Testis (tissue), 3 donors: ENCODE data around the gene TSKU. TPM values are rescaled to one million over a fixed set of nuclear protein-coding genes. Genes with fewer than 3 reads are reported as not detected.

Source experiments
- DNase-seq: peaks from one replicate; pipeline ENCODE4 v3.0.0-alpha.2; 2019
- H3K27ac ChIP-seq, 2 donors: fragments of 200-600 bp; sonication (generic); one replicate each; pipeline ENCODE4 v1.5.1; 2019
- H3K27me3 ChIP-seq: fragments of 200-600 bp; sonication (generic); one replicate; pipeline ENCODE4 v1.5.1; 2019
- H3K36me3 ChIP-seq: fragments of 200-600 bp; sonication (generic); one replicate; pipeline ENCODE4 v1.5.1; 2017; ENCODE audit warnings: low read depth; ENCODE audit errors: missing control alignments
- H3K4me1 ChIP-seq: fragments of 200-600 bp; sonication (generic); one replicate; pipeline ENCODE4 v1.5.1; 2019
- H3K4me3 ChIP-seq, 2 donors: fragments of 200-600 bp; sonication (generic); one replicate each; pipeline ENCODE4 v1.5.1; 2017 to 2019
- H3K9me3 ChIP-seq: fragments of 200-600 bp; sonication (generic); one replicate; pipeline ENCODE4 v1.5.1; 2017
- POLR2A ChIP-seq: fragments of 450-650 bp; IDR thresholded peaks from one replicate; pipeline ENCODE4 v1.6.1; 2017; ENCODE audit warnings: antibody characterized with exemption, mild to moderate bottlenecking, moderate library complexity
- WGBS, 2 donors: methylation state at CpG; one replicate each; pipeline ENCODE4 v1.1.5; 2018; 5-methylcytosine and 5-hydroxymethylcytosine counted together
- intact Hi-C: fragments of 100-400 bp; cut with DNase I; formaldehyde crosslinking; loops from one replicate; pipeline ENCODE4 v1.15.1; 2023; ENCODE audit warnings: low total_unique reads
- polyA plus RNA-seq: library from polyadenylated mRNA; stranded (reverse); fragments of 350-450 nt; fragmentation: Illumina TruSeq; extraction: RNeasy Lipid Tissue Mini Kit (QIAGEN cat#74804); gene quantifications from one replicate; pipeline ENCODE4 v1.2.3, GENCODE V29; 2014; ENCODE audit warnings: low read depth, low replicate concordance; ENCODE audit not compliant: insufficient read depth
- total RNA-seq, 2 donors: library from RNA; depleted of rRNA; stranded (reverse); fragments of >200 nt; gene quantifications; one replicate each; pipeline ENCODE4 v1.2.3, GENCODE V29; 2016
- TF ChIP-seq, protein P1 (sequence below), 3 experiments: fragments of 450-650 bp in 2 of 3; fragments of 200-600 bp in 1 of 3; sonication (generic) in 1 of 3; IDR thresholded peaks; one replicate each; pipeline ENCODE4 v1.5.1; 2016 to 2019; ENCODE audit warnings: antibody characterized with exemption in 3 of 3, mild to moderate bottlenecking in 2 of 3, moderate library complexity in 1 of 3

Gene TSKU
- total and polyA plus RNA-seq, 3 donors from 2014 or later: 17.1 to 30.2 (median 25.9) TPM

DNA sequence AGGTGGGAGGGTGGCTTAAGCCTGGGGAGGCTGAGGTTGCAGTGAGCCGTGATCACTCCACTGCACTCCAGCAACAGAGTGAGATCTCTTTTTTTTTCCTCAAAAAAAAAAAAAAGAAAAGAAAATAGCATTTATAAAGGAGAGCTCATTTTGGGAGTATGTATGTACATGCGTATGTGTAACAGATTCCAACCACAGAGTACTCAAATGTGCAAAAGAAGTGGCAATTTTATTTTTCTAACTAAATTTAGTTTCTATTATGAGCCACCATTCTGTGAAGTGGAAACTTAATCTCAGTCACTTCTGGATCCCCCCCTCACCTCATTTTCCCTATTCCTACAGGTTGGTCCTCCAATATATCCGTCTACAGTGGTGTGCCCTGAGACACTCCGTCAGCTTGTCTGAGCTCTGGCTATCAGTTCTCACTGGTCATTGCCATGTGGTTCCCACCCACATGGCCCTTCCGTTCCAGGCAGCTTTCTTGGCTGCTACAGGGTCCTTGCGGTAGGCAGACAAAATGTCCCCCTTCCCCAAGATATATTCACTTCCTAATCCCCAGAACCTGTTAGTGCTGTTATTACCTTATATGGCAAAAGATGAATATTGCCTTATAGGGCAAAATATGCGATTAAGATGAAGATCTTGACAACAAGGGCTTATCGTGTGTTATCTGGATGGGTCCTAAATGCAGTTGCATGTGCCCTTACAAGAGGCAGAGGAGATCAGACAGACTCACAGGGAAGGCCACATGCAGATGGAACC is 35.8 kb upstream of the TSKU start:
- Histone ChIP-seq H3K4me1 (peaks cover 32% of the 10 kb centered on the region), H3K27ac (no peak overlapping the region), H3K9me3 (no peaks in the 10 kb centered on the region), H3K4me3 (no peak overlapping the region), H3K27me3 (no peaks in the 10 kb centered on the region), H3K36me3 (no peaks in the 10 kb centered on the region)
- no peak for DNase-seq
- TF ChIP-seq, protein P1, sequence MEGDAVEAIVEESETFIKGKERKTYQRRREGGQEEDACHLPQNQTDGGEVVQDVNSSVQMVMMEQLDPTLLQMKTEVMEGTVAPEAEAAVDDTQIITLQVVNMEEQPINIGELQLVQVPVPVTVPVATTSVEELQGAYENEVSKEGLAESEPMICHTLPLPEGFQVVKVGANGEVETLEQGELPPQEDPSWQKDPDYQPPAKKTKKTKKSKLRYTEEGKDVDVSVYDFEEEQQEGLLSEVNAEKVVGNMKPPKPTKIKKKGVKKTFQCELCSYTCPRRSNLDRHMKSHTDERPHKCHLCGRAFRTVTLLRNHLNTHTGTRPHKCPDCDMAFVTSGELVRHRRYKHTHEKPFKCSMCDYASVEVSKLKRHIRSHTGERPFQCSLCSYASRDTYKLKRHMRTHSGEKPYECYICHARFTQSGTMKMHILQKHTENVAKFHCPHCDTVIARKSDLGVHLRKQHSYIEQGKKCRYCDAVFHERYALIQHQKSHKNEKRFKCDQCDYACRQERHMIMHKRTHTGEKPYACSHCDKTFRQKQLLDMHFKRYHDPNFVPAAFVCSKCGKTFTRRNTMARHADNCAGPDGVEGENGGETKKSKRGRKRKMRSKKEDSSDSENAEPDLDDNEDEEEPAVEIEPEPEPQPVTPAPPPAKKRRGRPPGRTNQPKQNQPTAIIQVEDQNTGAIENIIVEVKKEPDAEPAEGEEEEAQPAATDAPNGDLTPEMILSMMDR (IDR thresholded peaks at IDR 0.05): no peak
- no peak for TF ChIP-seq POLR2A
- 83 to 84% methylated on average over 8 of the region's 8 CpGs for WGBS, 2 donors
- intact Hi-C loops: no loop called here

DNA sequence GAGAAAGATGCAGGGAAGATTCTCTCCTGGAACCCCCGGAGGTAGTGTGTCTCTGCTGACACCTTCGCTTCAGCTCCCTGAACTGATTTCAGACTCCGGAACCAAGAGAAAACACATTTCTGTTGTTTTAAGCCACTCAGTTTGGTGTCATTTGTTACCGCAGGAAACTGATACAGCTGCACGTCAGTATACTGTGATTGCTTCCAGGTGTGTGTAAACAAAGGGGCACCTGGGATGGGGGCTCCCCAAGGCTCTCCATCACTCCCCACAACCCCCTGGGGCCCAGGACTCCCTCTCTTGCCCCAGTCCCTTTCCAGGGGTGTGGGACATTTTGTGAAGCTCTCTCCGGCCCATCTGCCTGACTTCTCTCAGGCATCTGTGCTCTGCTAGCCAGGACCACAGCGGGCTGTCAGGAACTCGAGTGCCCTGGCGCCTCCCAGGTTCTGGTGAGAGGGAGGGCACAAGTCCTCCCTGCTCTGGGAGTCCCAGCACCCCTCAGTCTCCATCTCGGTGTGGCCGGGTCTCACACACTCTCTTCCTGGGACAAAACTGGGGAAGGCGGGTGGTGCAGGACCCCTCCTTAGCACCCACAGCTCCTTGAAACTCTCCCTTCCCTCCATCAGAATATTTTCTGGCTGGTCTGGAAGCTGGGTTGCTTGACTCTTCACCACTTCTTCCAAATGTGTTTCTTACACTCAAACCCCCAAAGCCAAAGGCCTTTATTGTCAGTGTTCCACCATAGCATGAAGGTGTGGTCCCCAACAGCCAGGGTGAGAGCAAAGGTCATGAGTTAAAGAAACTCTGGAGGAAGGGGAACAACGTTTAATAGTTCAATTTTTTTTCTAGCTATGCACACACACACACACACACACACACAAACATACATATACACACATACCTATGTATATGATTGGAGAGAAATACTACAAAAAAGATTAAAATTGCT is 35.0 kb upstream of the TSKU start:
- Histone ChIP-seq H3K27me3 (no peaks in the 10 kb centered on the region), H3K27ac (no peak overlapping the region), H3K4me1 (peaks cover 37% of the 10 kb centered on the region), H3K9me3 (no peaks in the 10 kb centered on the region), H3K36me3 (no peaks in the 10 kb centered on the region), H3K4me3 (no peak overlapping the region)
- intact Hi-C loops: no loop called here
- no peak for TF ChIP-seq POLR2A
- TF ChIP-seq, protein P1 (IDR thresholded peaks at IDR 0.05): no peak
- 82 to 84% methylated on average over 12 to 13 of the region's 13 CpGs for WGBS, 2 donors
- DNase-seq: no peak

DNA sequence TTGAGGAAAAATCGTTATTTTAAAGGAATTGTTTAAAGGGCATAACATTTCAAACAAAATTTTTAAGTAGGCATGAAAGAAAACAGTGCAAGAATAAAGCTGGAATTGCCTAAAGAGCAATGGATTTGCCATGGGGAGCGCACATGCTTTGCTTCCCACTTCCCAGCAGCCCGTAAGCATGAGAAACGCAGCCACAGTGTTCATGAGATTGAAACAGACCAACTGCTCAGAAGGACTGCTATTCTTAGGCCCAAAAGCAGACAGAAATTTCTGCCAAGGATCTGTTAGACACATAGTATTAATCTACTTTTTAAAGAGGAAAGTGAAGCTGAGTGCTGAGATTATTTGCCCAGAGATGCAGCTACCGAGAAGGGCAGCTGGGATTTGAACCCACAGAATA is 34.2 kb upstream of the TSKU start:
- Histone ChIP-seq H3K27me3 (no peaks in the 10 kb centered on the region), H3K36me3 (no peaks in the 10 kb centered on the region), H3K4me1 (peaks cover 43% of the 10 kb centered on the region), H3K4me3 (no peak overlapping the region), H3K9me3 (no peaks in the 10 kb centered on the region), H3K27ac (peak overlapping the region in 1 of 2 donors; percentile 9)
- no peak for DNase-seq
- 54 to 61% methylated on average over 5 of the region's 5 CpGs for WGBS, 2 donors
- TF ChIP-seq, protein P1 (IDR thresholded peaks at IDR 0.05): no peak
- TF ChIP-seq POLR2A: no peak
- intact Hi-C loops: no loop called here

DNA sequence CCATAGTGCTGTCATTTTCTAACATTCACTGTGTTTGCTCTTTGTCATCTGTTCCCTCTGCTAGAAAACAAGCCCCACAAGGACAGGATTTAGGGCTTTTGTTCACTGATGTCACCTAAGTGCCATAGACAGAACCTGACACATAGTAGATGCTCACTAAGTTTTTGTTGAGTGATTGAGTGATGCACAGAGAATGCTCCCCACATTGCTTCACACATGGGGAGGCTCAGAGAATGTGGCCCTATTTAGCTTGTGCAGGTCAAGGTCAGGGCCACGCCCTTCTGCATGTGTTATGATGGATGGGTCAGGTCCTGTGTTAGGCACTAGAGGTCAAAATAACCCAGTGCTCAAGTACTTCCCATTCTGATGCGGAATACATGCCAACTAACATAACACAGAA is 33.1 kb upstream of the TSKU start:
- 93 to 97% methylated on average over 2 of the region's 2 CpGs for WGBS, 2 donors
- intact Hi-C loops: no loop called here
- Histone ChIP-seq H3K4me3 (no peak overlapping the region), H3K9me3 (no peaks in the 10 kb centered on the region), H3K27me3 (no peaks in the 10 kb centered on the region), H3K27ac (peak overlapping the region in 1 of 2 donors; percentile 9), H3K4me1 (peaks cover 36% of the 10 kb centered on the region), H3K36me3 (no peaks in the 10 kb centered on the region)
- DNase-seq: no peak
- TF ChIP-seq POLR2A: no peak
- TF ChIP-seq, protein P1 (IDR thresholded peaks at IDR 0.05): no peak
